22Rv1 (cell line): Measurements from ENCODE around the gene CEACAM19.
A peak's percentile ranks its signal among the peaks of the same experiment; 100 is the strongest.

Experiments used
- CTCF ChIP-seq: fragments of 450-650 bp; IDR thresholded peaks from 2 replicates; pipeline ENCODE4 v1.5.1; 2017; ENCODE audit warnings: mild to moderate bottlenecking
- ZFX ChIP-seq: fragments of 450-650 bp; IDR thresholded peaks from 2 replicates; pipeline ENCODE4 v1.6.1; 2017; ENCODE audit warnings: antibody characterized with exemption, borderline replicate concordance

GRCh38 chr19:44643605-44644401 lies 27.5 kb upstream of the CEACAM19 start, which contains the start of gene PVR:
- TF ChIP-seq CTCF (peak; percentile 29; the same call in 1 of the 2 replicates), ZFX (no peak)
